Gastrocnemius medialis (tissue), 4 donors: Measurements from ENCODE around the gene SLC33A1.

Experiments used
- POLR2A ChIP-seq, 2 donors: fragments of 450-650 bp; IDR thresholded peaks; one replicate each; pipeline ENCODE4 v1.6.1; 2017; ENCODE audit warnings: antibody characterized with exemption in 2 of 2, mild to moderate bottlenecking in 2 of 2, moderate library complexity in 2 of 2
- TF ChIP-seq, protein P1 (sequence below), 5 experiments: fragments of 450-650 bp in 3 of 5; fragments of 200-600 bp in 2 of 5; sonication (generic) in 2 of 5; IDR thresholded peaks in 4 of 5; conservative IDR thresholded peaks in 1 of 5; 1 replicate in 4 of 5; 2 replicates in 1 of 5; pipeline ENCODE4 v1.5.1; 2016 to 2019; ENCODE audit warnings: antibody characterized with exemption in 5 of 5, mild to moderate bottlenecking in 3 of 5, moderate library complexity in 3 of 5

DNA sequence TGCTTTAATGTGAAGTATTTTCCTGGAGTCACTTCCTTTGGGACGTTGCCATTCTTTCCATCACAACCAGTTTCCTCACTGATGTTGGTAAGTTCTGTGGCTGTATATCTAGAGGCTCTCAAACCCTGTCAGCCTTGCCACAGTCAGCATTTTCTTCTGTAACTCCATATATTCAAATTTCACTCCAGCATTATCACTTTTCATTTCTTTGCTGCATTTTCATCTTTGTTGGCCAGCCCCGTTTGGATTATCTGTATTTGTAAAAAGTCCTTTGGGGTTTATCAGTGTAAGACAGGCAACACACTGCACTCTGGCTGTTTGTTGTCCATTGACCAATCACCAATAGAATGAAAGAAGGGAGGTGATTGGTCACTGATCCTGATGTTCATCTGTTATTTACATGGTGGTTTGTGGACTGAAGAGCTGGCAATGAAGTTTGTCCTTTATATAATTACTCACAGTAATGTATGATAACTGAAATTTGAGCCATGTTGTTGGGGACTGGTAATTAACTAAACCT, 36.5 kb upstream of the SLC33A1 start:
- TF ChIP-seq, protein P1, sequence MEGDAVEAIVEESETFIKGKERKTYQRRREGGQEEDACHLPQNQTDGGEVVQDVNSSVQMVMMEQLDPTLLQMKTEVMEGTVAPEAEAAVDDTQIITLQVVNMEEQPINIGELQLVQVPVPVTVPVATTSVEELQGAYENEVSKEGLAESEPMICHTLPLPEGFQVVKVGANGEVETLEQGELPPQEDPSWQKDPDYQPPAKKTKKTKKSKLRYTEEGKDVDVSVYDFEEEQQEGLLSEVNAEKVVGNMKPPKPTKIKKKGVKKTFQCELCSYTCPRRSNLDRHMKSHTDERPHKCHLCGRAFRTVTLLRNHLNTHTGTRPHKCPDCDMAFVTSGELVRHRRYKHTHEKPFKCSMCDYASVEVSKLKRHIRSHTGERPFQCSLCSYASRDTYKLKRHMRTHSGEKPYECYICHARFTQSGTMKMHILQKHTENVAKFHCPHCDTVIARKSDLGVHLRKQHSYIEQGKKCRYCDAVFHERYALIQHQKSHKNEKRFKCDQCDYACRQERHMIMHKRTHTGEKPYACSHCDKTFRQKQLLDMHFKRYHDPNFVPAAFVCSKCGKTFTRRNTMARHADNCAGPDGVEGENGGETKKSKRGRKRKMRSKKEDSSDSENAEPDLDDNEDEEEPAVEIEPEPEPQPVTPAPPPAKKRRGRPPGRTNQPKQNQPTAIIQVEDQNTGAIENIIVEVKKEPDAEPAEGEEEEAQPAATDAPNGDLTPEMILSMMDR (IDR thresholded peaks at IDR 0.05 in 4 of 5, conservative IDR thresholded peaks at IDR 0.05 in 1 of 5), result no peak
- no peak for TF ChIP-seq POLR2A (IDR thresholded peaks at IDR 0.05)
